Adrenal gland (tissue), 5 donors: ENCODE measurements around the gene MED12L.

ENCODE experiments used
- POLR2A ChIP-seq, 2 donors: fragments of 450-650 bp; IDR thresholded peaks; one replicate each; pipeline ENCODE4 v1.6.1; 2017; ENCODE audit warnings: antibody characterized with exemption in 2 of 2, mild to moderate bottlenecking in 2 of 2, moderate library complexity in 1 of 2
- TF ChIP-seq, protein P1 (sequence below), 6 experiments: fragments of 450-650 bp in 4 of 6; fragments of 200-600 bp in 2 of 6; sonication (generic) in 1 of 6; IDR thresholded peaks; 1 replicate in 5 of 6; 2 replicates in 1 of 6; pipeline versions ENCODE4 v1.5.1 to v1.8.0; 2016 to 2021; ENCODE audit warnings: antibody characterized with exemption in 6 of 6, mild to moderate bottlenecking in 2 of 6, moderate library complexity in 1 of 6
- donor health status: DM: no; HTN: no; CAD: no.

DNA sequence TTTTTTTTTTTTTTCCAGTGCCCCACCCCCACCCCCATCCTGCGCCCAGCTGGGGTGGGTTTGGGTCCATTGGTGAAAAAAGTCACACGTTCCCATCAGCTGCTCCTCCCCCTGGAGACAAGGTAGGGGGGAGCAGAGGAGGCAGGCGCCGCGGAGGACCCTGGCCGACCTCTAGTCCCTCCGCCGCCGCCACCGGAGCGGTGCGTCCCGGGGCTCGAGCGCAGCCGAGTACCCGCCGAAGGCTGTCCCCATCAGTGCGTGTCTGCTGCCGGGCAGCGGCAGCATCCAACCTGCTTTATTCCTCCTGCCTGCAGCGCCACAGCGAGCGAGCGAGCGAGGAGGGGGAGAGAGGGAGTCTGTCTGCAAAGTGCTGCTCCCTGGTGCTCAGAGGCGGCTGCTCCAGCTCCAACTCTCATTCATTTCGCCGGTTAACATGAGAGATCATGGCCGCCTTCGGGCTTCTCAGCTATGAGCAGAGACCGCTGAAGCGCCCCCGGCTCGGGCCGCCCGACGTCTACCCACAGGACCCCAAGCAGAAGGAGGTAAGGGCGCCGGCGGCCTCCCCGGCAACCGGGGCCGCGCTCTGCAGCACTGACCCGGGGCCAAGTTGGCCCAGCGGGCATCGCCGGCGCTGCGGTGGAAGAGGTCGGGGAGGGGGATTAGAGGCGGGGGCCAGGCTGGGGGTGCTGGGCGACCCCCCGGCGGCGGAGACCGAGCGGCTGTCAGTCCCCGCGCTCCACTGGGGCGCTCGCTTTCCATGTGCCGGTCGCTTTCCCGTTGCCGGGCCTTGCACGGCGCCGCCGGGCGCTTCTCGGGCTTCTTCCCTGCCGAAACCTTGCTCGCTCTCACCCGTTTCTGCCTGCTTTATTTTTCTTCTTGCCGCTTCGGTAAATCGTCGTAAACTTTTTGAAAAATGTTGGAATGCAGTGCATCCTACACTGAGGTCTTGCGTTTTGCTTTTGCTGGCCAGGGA lies 1.3 kb downstream of the MED12L start:
- TF ChIP-seq, protein P1, sequence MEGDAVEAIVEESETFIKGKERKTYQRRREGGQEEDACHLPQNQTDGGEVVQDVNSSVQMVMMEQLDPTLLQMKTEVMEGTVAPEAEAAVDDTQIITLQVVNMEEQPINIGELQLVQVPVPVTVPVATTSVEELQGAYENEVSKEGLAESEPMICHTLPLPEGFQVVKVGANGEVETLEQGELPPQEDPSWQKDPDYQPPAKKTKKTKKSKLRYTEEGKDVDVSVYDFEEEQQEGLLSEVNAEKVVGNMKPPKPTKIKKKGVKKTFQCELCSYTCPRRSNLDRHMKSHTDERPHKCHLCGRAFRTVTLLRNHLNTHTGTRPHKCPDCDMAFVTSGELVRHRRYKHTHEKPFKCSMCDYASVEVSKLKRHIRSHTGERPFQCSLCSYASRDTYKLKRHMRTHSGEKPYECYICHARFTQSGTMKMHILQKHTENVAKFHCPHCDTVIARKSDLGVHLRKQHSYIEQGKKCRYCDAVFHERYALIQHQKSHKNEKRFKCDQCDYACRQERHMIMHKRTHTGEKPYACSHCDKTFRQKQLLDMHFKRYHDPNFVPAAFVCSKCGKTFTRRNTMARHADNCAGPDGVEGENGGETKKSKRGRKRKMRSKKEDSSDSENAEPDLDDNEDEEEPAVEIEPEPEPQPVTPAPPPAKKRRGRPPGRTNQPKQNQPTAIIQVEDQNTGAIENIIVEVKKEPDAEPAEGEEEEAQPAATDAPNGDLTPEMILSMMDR (IDR thresholded peaks at IDR 0.05), result peak in 3 of 6 experiments; percentile 34 to 50 (median 48)
- TF ChIP-seq POLR2A (IDR thresholded peaks at IDR 0.05), result peak in 1 of 2 donors; percentile 68
